ENCODE measurements around the gene IL27RA.

IL27RA gene

GRCh38 chr19:14090509-14091080 is 59.0 kb downstream of the IL27RA start, which contains the start of gene SAMD1:
TSS of gene SAMD1 (minus strand) at chr19:14090751.
- DNase-seq = peak; percentile 88 to 90

- peak; percentile 71 to 79 for DNase-seq
Measured at GRCh38 chr19:14091081-14091812, 59.7 kb downstream of the IL27RA start.

GRCh38 chr19:14091813-14092462 is 60.4 kb downstream of the IL27RA start:
- DNase-seq = peak in 1 of 2 donors; percentile 47

GRCh38 chr19:14093117-14093823 is 61.7 kb downstream of the IL27RA start:
- no peak for DNase-seq

GRCh38 chr19:14094854-14095253 is 63.3 kb downstream of the IL27RA start:
- DNase-seq = no peak

- no peak for DNase-seq
Measured at GRCh38 chr19:14096272-14096992, 64.9 kb downstream of the IL27RA start.

GRCh38 chr19:14097532-14098151 is 66.1 kb downstream of the IL27RA start:
- no peak for DNase-seq

GRCh38 chr19:14101003-14101545 is 69.5 kb downstream of the IL27RA start:
- no peak for DNase-seq

GRCh38 chr19:14102102-14102696 is 70.6 kb downstream of the IL27RA start:
- no peak for DNase-seq

GRCh38 chr19:14102756-14103155 is 71.2 kb downstream of the IL27RA start:
- no peak for DNase-seq
